Astrocyte of the spinal cord (primary cell): ENCODE data around the gene NABP2.

Experiments used
- DNase-seq: peaks from one replicate; pipeline ENCODE4 v3.0.0; 2011; ENCODE audit warnings: low read depth, low spot score
- H3K4me3 ChIP-seq: 2 replicates; pipeline ENCODE4 v1.5.1; 2011; ENCODE audit warnings: low read depth, mild to moderate bottlenecking, low read length, moderate library complexity
- CTCF ChIP-seq: IDR thresholded peaks from 2 replicates; pipeline ENCODE4 v1.5.1; 2012; ENCODE audit warnings: low read depth, mild to moderate bottlenecking, low read length, inconsistent platforms
- in situ Hi-C: cut with HindIII; loops from 2 replicates; pipeline ENCODE4 v1.10.0; 2017; ENCODE audit warnings: low sequenced_read_pairs

NABP2 gene

GRCh38 chr12:56248711-56249110 is 24.6 kb downstream of the NABP2 start:
- no peak overlapping the region for H3K4me3 ChIP-seq
- DNase-seq: no peak
- no peak for TF ChIP-seq CTCF
- in situ Hi-C loops: no loop called here

- DNase-seq: no peak
- TF ChIP-seq CTCF: no peak
- in situ Hi-C loops: no loop called here
- H3K4me3 ChIP-seq: no peak overlapping the region
Observed at GRCh38 chr12:56252649-56253048, 28.5 kb downstream of the NABP2 start.

GRCh38 chr12:56253091-56253490 is 28.9 kb downstream of the NABP2 start:
- DNase-seq: no peak
- H3K4me3 ChIP-seq: no peak overlapping the region
- no peak for TF ChIP-seq CTCF
- in situ Hi-C loops: no loop called here

GRCh38 chr12:56255671-56256070 is 31.5 kb downstream of the NABP2 start:
- no peak for DNase-seq
- in situ Hi-C loops: no loop called here

GRCh38 chr12:56256326-56256960 is 32.3 kb downstream of the NABP2 start:
- peak overlapping the region; percentile 88 for H3K4me3 ChIP-seq
- in situ Hi-C loops: no loop called here
- no peak for TF ChIP-seq CTCF
- DNase-seq: peak; percentile 46

More at GRCh38 chr12:56255671-56256070, 31.5 kb downstream of the NABP2 start:
- no peak overlapping the region for H3K4me3 ChIP-seq
- TF ChIP-seq CTCF: no peak

GRCh38 chr12:56257071-56257470 is 32.9 kb downstream of the NABP2 start:
- DNase-seq: no peak
- in situ Hi-C loops: no loop called here
- peak overlapping the region; percentile 88 for H3K4me3 ChIP-seq
- no peak for TF ChIP-seq CTCF
